ENCODE results near the gene BCL6B. TPM values are rescaled to one million over a fixed set of nuclear protein-coding genes. Genes with fewer than 3 reads are reported as not detected.
A peak's percentile ranks its signal among the peaks of the same experiment; 100 is the strongest.

The BCL6B gene
- total and polyA plus RNA-seq, 2 experiments from 2014 or later = 3.3 to 4.5 TPM

- Histone ChIP-seq H3K4me1 (ENCODE audit: insufficient read depth) (peaks cover 47% of the 10 kb centered on the region), H3K79me2 (replicated peaks; ENCODE audit: insufficient read depth) (peaks cover 3% of the 10 kb centered on the region), H3F3A (replicated peaks; ENCODE audit: low read depth) (peaks cover 17% of the 10 kb centered on the region), H3K36me3 (ENCODE audit: insufficient read depth) (no peaks in the 10 kb centered on the region), H2AFZ (no peak overlapping the region), H4K20me1 (replicated peaks; ENCODE audit: insufficient read depth) (peaks cover 6% of the 10 kb centered on the region; the same call in 1 of the 2 replicates), H3K9me2 (ENCODE audit: insufficient read depth) (no peaks in the 10 kb centered on the region), H3K4me3 (no peak overlapping the region), H3K27me3 (ENCODE audit: insufficient read depth) (peaks cover 34% of the 10 kb centered on the region), H3K4me2 (no peak overlapping the region), H3K27ac (ENCODE audit: low read depth) (no peak overlapping the region)
- ATAC-seq (no peak), DNase-seq (ENCODE audit: low spot score) (no peak)
- peaks cover 34% of the 10 kb centered on the region for H3K27me3 Mint-ChIP-seq (ENCODE audit: insufficient read depth, low read depth, poor library complexity)
- H3K4me1 Mint-ChIP-seq = peaks cover 56% of the 10 kb centered on the region
- TF ChIP-seq ZNF331 (CRISPR knock-in tag; IDR thresholded peaks at IDR 0.05; ENCODE audit: low read depth) = no peak
- TF ChIP-seq STAT1 (IDR thresholded peaks at IDR 0.05; ENCODE audit: unreplicated experiment) = no peak
- no peak for TF ChIP-seq EZH2 (IDR thresholded peaks at IDR 0.05; ENCODE audit: low read depth, unreplicated experiment)
- no peaks in the 10 kb centered on the region; the same call in 2 of the 3 replicates for H3K9me3 Mint-ChIP-seq
- no peak overlapping the region for H3K27ac Mint-ChIP-seq
- no peak overlapping the region; the same call in 2 of the 3 replicates for H3K4me3 Mint-ChIP-seq
- peaks cover 17% of the 10 kb centered on the region for H3K36me3 Mint-ChIP-seq (ENCODE audit: low read depth)
Observed at GRCh38 chr17:7017827-7018200, 5.0 kb upstream of the BCL6B start.

- no peak overlapping the region for H3K27ac ChIP-seq (ENCODE audit: low read depth)
- H3K9me2 ChIP-seq (ENCODE audit: insufficient read depth) = no peaks in the 10 kb centered on the region
- H4K20me1 ChIP-seq (replicated peaks; ENCODE audit: insufficient read depth) = peaks cover 6% of the 10 kb centered on the region; the same call in 1 of the 2 replicates
- no peak overlapping the region for H3K4me3 ChIP-seq
- Mint-ChIP-seq H3K4me1 (peaks cover 51% of the 10 kb centered on the region), H3K27ac (peak overlapping the region; percentile 45; the same call in 1 of the 2 replicates), H3K27me3 (ENCODE audit: insufficient read depth, low read depth, poor library complexity) (peaks cover 40% of the 10 kb centered on the region), H3K36me3 (ENCODE audit: low read depth) (peaks cover 15% of the 10 kb centered on the region), H3K9me3 (no peaks in the 10 kb centered on the region; the same call in 2 of the 3 replicates), H3K4me3 (no peak overlapping the region; the same call in 2 of the 3 replicates)
- no peak overlapping the region for H2AFZ ChIP-seq
- H3K4me2 ChIP-seq = no peak overlapping the region
- H3K4me1 ChIP-seq (ENCODE audit: insufficient read depth) = peaks cover 44% of the 10 kb centered on the region
- H3F3A ChIP-seq (replicated peaks; ENCODE audit: low read depth) = peaks cover 17% of the 10 kb centered on the region
- ATAC-seq (no peak), DNase-seq (ENCODE audit: low spot score) (no peak)
- H3K79me2 ChIP-seq (replicated peaks; ENCODE audit: insufficient read depth) = no peaks in the 10 kb centered on the region; the same call in 1 of the 2 replicates
- H3K27me3 ChIP-seq (ENCODE audit: insufficient read depth) = peaks cover 41% of the 10 kb centered on the region
- H3K36me3 ChIP-seq (ENCODE audit: insufficient read depth) = no peaks in the 10 kb centered on the region
- TF ChIP-seq ZNF462 (CRISPR knock-in tag; IDR thresholded peaks at IDR 0.05) (no peak), EZH2phosphoT487 (IDR thresholded peaks at IDR 0.05; ENCODE audit: unreplicated experiment) (no peak), EZH2 (IDR thresholded peaks at IDR 0.05; ENCODE audit: low read depth, unreplicated experiment) (no peak), ETS1 (IDR thresholded peaks at IDR 0.05) (no peak), POLR2AphosphoS5 (IDR thresholded peaks at IDR 0.05; ENCODE audit: low read depth) (no peak), ZNF114 (CRISPR knock-in tag; IDR thresholded peaks at IDR 0.05) (no peak), CTCF (conservative IDR thresholded peaks at IDR 0.05; ENCODE audit: low read depth in 2 of 2) (no peak), ZNF331 (CRISPR knock-in tag; IDR thresholded peaks at IDR 0.05; ENCODE audit: low read depth) (no peak), NANOG (IDR thresholded peaks at IDR 0.05; ENCODE audit: borderline replicate concordance) (no peak)
Observed at GRCh38 chr17:7018331-7018964, 4.4 kb upstream of the BCL6B start.

Data from GM23338 (cell line).